H9 (cell line): ENCODE measurements around the gene MEGF8. TPM values are rescaled to one million over a fixed set of nuclear protein-coding genes. Genes with fewer than 3 reads are reported as not detected.

ENCODE experiments used
- DNase-seq: peaks from one replicate; pipeline ENCODE4 v3.0.0-alpha.2; 2017
- H2AFZ ChIP-seq: one replicate; pipeline ENCODE4 v1.6.1; 2013; ENCODE audit warnings: mild to moderate bottlenecking, low read length, control low read depth, moderate library complexity
- H2AK5ac ChIP-seq: 2 replicates; pipeline ENCODE4 v1.6.1; 2013; ENCODE audit warnings: low read length, control low read depth, mixed read lengths; ENCODE audit not compliant: insufficient read length
- H2BK120ac ChIP-seq: one replicate; pipeline ENCODE4 v1.6.1; 2013; ENCODE audit warnings: low read depth, mild to moderate bottlenecking, low read length, control low read depth, inconsistent platforms; ENCODE audit not compliant: poor library complexity, severe bottlenecking
- H2BK12ac ChIP-seq: 2 replicates; pipeline ENCODE4 v1.6.1; 2013; ENCODE audit warnings: low read length, control low read depth, mixed read lengths, low read depth; ENCODE audit not compliant: insufficient read length
- H2BK15ac ChIP-seq: 2 replicates; pipeline ENCODE4 v1.6.1; 2013; ENCODE audit warnings: low read depth, low read length, control low read depth
- H2BK20ac ChIP-seq: one replicate; pipeline ENCODE4 v1.6.1; 2013; ENCODE audit warnings: low read depth, mild to moderate bottlenecking, low read length, control low read depth, inconsistent platforms; ENCODE audit not compliant: poor library complexity, severe bottlenecking
- H2BK5ac ChIP-seq: 2 replicates; pipeline ENCODE4 v1.6.1; 2013; ENCODE audit warnings: low read length, control low read depth, mixed read lengths; ENCODE audit not compliant: insufficient read length
- H3K14ac ChIP-seq: 2 replicates; pipeline ENCODE4 v1.6.1; 2013; ENCODE audit warnings: low read length, control low read depth; ENCODE audit not compliant: insufficient read depth
- H3K18ac ChIP-seq: 2 replicates; pipeline ENCODE4 v1.6.1; 2013; ENCODE audit warnings: low read depth, mild to moderate bottlenecking, mixed read lengths, low read length, control low read depth; ENCODE audit not compliant: insufficient read length
- H3K23ac ChIP-seq: 2 replicates; pipeline ENCODE4 v1.6.1; 2013; ENCODE audit warnings: low read length, control low read depth, mixed read lengths, low read depth; ENCODE audit not compliant: insufficient read length
- H3K23me2 ChIP-seq: 2 replicates; pipeline ENCODE4 v1.6.1; 2013; ENCODE audit warnings: low read depth, mild to moderate bottlenecking, mixed read lengths, low read length, control low read depth; ENCODE audit not compliant: insufficient read length, poor library complexity, severe bottlenecking
- H3K27ac ChIP-seq: 2 replicates; pipeline ENCODE4 v1.5.1; 2013; ENCODE audit warnings: low read length, control low read depth, mixed read lengths, low read depth; ENCODE audit not compliant: insufficient read length
- H3K27me3 ChIP-seq: 2 replicates; pipeline ENCODE4 v1.6.1; 2013; ENCODE audit warnings: low read length, control low read depth, inconsistent platforms; ENCODE audit not compliant: insufficient read depth
- H3K4ac ChIP-seq: 2 replicates; pipeline ENCODE4 v1.6.1; 2013; ENCODE audit warnings: low read depth, mild to moderate bottlenecking, control low read depth, inconsistent platforms, low read length, moderate library complexity
- H3K4me1 ChIP-seq: 2 replicates; pipeline ENCODE4 v1.6.1; 2013; ENCODE audit warnings: low read length, control low read depth, inconsistent platforms; ENCODE audit not compliant: insufficient read depth
- H3K4me2 ChIP-seq: 2 replicates; pipeline ENCODE4 v1.6.1; 2013; ENCODE audit warnings: low read length, control low read depth, mixed read lengths; ENCODE audit not compliant: insufficient read length, insufficient read depth
- H3K56ac ChIP-seq: 2 replicates; pipeline ENCODE4 v1.6.1; 2013; ENCODE audit warnings: low read depth, mild to moderate bottlenecking, mixed read lengths, low read length, control low read depth; ENCODE audit not compliant: insufficient read length
- H3K79me1 ChIP-seq: 2 replicates; pipeline ENCODE4 v1.6.1; 2013; ENCODE audit warnings: low read depth, mild to moderate bottlenecking, moderate library complexity, low read length, control low read depth, inconsistent platforms; ENCODE audit not compliant: insufficient read depth, poor library complexity, severe bottlenecking
- H3K79me2 ChIP-seq: 2 replicates; pipeline ENCODE4 v1.6.1; 2013; ENCODE audit warnings: low read length, control low read depth, inconsistent platforms; ENCODE audit not compliant: insufficient read depth
- H3K9ac ChIP-seq: 2 replicates; pipeline ENCODE4 v1.6.1; 2013; ENCODE audit warnings: low read length, control low read depth, mixed read lengths; ENCODE audit not compliant: insufficient read length; ENCODE audit errors: extremely low read depth
- H3K9me3 ChIP-seq: one replicate; pipeline ENCODE4 v1.6.1; 2013; ENCODE audit warnings: low read depth, low read length, inconsistent platforms; ENCODE audit not compliant: control insufficient read depth
- H3T11ph ChIP-seq: one replicate; pipeline ENCODE4 v1.6.1; 2013; ENCODE audit warnings: mild to moderate bottlenecking, low read length, control low read depth, inconsistent platforms
- H4K20me1 ChIP-seq: one replicate; pipeline ENCODE4 v1.6.1; 2013; ENCODE audit not compliant: control insufficient read depth, insufficient read length, insufficient read depth
- H4K5ac ChIP-seq: 2 replicates; pipeline ENCODE4 v1.6.1; 2013; ENCODE audit warnings: low read depth, mild to moderate bottlenecking, mixed read lengths, low read length, control low read depth; ENCODE audit not compliant: insufficient read length
- H4K8ac ChIP-seq: replicated peaks from 2 replicates; pipeline ENCODE4 v1.6.1; 2013; ENCODE audit warnings: low read length, control low read depth, mixed read lengths, low read depth; ENCODE audit not compliant: insufficient read length
- H4K91ac ChIP-seq: 2 replicates; pipeline ENCODE4 v1.6.1; 2013; ENCODE audit warnings: low read depth, mild to moderate bottlenecking, moderate library complexity, mixed read lengths, low read length, control low read depth; ENCODE audit not compliant: insufficient read length
- H3K27ac Mint-ChIP-seq, 3 experiments: 2 replicates in 2 of 3; 3 replicates in 1 of 3; pipeline ENCODE4 v1.8.0; 2020 to 2021; ENCODE audit warnings: mixed read lengths in 3 of 3, mild to moderate bottlenecking in 1 of 3, moderate library complexity in 1 of 3
- H3K27me3 Mint-ChIP-seq: 2 replicates; pipeline ENCODE4 v1.8.0; 2021; ENCODE audit warnings: low read depth, mild to moderate bottlenecking, moderate library complexity, mixed read lengths
- H3K36me3 Mint-ChIP-seq, 3 experiments: 2 replicates in 2 of 3; 3 replicates in 1 of 3; pipeline ENCODE4 v1.8.0; 2020 to 2021; ENCODE audit warnings: low read depth in 3 of 3, mixed read lengths in 3 of 3; ENCODE audit not compliant: insufficient read depth in 1 of 3
- H3K4me1 Mint-ChIP-seq, 2 experiments: 2 replicates each; pipeline ENCODE4 v1.8.0; 2020; ENCODE audit warnings: mixed read lengths in 2 of 2
- H3K4me3 Mint-ChIP-seq, 2 experiments: 2 replicates in 1 of 2; 3 replicates in 1 of 2; pipeline ENCODE4 v1.8.0; 2020 to 2021; ENCODE audit warnings: mild to moderate bottlenecking in 2 of 2, mixed read lengths in 2 of 2, moderate library complexity in 1 of 2
- H3K9me3 Mint-ChIP-seq, 2 experiments: 2 replicates in 1 of 2; 3 replicates in 1 of 2; pipeline ENCODE4 v1.8.0; 2020; ENCODE audit warnings: mild to moderate bottlenecking in 2 of 2, mixed read lengths in 2 of 2, moderate library complexity in 1 of 2
- WGBS: extraction: QIAGEN DNeasy Blood & Tissue Kit; methylation state at CpG from one replicate; pipeline ENCODE4 v1.1.7; 2013; ENCODE audit warnings: missing lambda C conversion rate, low lambda C conversion rate, mixed read lengths; ENCODE audit not compliant: insufficient read length; ENCODE audit errors: extremely low coverage; 5-methylcytosine and 5-hydroxymethylcytosine counted together
- total RNA-seq: library from RNA; stranded (reverse); gene quantifications from 2 replicates; pipeline ENCODE4 v1.2.1, GENCODE V29; 2021
- TF ChIP-seq, protein P1 (sequence below): fragments of 200-600 bp; sonication (generic); conservative IDR thresholded peaks from 3 replicates; pipeline ENCODE4 v1.8.0; 2021; ENCODE audit warnings: antibody characterized with exemption, mild to moderate bottlenecking

Gene MEGF8
- total RNA-seq, 1 experiment from 2014 or later, result 28.4 TPM

DNA sequence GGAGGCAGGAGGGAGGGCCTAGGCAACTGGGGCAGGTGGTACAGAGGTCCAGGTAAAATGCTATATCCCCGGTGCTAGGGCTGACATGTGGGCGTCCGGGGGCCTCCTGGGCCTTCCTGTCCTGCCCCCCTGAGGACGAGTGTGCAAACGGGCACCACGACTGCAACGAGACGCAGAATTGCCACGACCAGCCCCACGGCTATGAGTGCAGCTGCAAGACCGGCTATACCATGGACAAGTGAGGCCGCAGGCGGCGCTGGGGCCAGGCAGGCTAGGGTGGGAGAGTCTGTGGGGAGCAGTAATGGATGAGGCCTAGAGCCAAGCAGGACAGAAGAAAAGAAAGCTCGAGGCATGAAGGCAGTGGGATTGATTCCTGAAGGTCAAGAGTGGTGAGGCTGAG lies 43.3 kb downstream of the MEGF8 start:
- DNase-seq, result no peak
- H3K56ac ChIP-seq, result no peak overlapping the region
- no CpG with 5 or more reads among the region's 15 CpGs for WGBS
- H3K23me2 ChIP-seq, result peaks cover 3% of the 10 kb centered on the region
- H3K27me3 ChIP-seq, result no peaks in the 10 kb centered on the region
- peaks cover 1% of the 10 kb centered on the region; the same call in 1 of the 2 replicates for H3K27me3 Mint-ChIP-seq
- H3K27ac Mint-ChIP-seq, result peak overlapping the region in 1 of 3 experiments; percentile 68; a peak in 3 of 7 replicates
- no peaks in the 10 kb centered on the region for H3K79me1 ChIP-seq
- peaks cover 5% of the 10 kb centered on the region; the same call in 1 of the 2 replicates for H3K4me1 ChIP-seq
- H2AK5ac ChIP-seq, result no peak overlapping the region
- no peak overlapping the region for H3K4ac ChIP-seq
- H3K9me3 Mint-ChIP-seq, result peaks cover 5 to 9% of the 10 kb centered on the region in 2 experiments
- H3K4me1 Mint-ChIP-seq, result peaks cover 38 to 48% of the 10 kb centered on the region in 2 experiments
- H3K18ac ChIP-seq, result no peak overlapping the region
- H2AFZ ChIP-seq, result no peak overlapping the region
- H3K9ac ChIP-seq, result no peak overlapping the region
- H3T11ph ChIP-seq, result no peak overlapping the region
- H2BK5ac ChIP-seq, result no peak overlapping the region
- no peak overlapping the region for H4K5ac ChIP-seq
- no peak overlapping the region for H3K27ac ChIP-seq
- peaks cover 5% of the 10 kb centered on the region for H3K9me3 ChIP-seq
- no peak overlapping the region for H2BK120ac ChIP-seq
- no peak overlapping the region for H3K14ac ChIP-seq
- TF ChIP-seq, protein P1, sequence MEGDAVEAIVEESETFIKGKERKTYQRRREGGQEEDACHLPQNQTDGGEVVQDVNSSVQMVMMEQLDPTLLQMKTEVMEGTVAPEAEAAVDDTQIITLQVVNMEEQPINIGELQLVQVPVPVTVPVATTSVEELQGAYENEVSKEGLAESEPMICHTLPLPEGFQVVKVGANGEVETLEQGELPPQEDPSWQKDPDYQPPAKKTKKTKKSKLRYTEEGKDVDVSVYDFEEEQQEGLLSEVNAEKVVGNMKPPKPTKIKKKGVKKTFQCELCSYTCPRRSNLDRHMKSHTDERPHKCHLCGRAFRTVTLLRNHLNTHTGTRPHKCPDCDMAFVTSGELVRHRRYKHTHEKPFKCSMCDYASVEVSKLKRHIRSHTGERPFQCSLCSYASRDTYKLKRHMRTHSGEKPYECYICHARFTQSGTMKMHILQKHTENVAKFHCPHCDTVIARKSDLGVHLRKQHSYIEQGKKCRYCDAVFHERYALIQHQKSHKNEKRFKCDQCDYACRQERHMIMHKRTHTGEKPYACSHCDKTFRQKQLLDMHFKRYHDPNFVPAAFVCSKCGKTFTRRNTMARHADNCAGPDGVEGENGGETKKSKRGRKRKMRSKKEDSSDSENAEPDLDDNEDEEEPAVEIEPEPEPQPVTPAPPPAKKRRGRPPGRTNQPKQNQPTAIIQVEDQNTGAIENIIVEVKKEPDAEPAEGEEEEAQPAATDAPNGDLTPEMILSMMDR, result no peak
- H4K8ac ChIP-seq, result no peak overlapping the region
- no peak overlapping the region for H2BK15ac ChIP-seq
- H3K23ac ChIP-seq, result no peak overlapping the region
- no peaks in the 10 kb centered on the region for H4K20me1 ChIP-seq
- no peak overlapping the region for H3K4me2 ChIP-seq
- H3K36me3 Mint-ChIP-seq, result peaks cover 30 to 41% (median 34%) of the 10 kb centered on the region in 3 experiments
- no peak overlapping the region for H3K4me3 Mint-ChIP-seq
- no peak overlapping the region for H2BK12ac ChIP-seq
- no peaks in the 10 kb centered on the region for H3K79me2 ChIP-seq
- no peak overlapping the region for H4K91ac ChIP-seq
- H2BK20ac ChIP-seq, result no peak overlapping the region
